Thymus (tissue), 11 donors: ENCODE data around the gene INHBE. TPM values are rescaled to one million over a fixed set of nuclear protein-coding genes. Genes with fewer than 3 reads are reported as not detected.

Experiments
- DNase-seq, 9 donors: peaks; one replicate each; pipeline ENCODE4 v3.0.0-alpha.2; 2013; ENCODE audit warnings: low spot score in 9 of 9, low read depth in 6 of 9, missing footprints in 1 of 9
- H3K27ac ChIP-seq, 2 donors: one replicate each; pipeline ENCODE4 v1.5.1; 2013; ENCODE audit warnings: control low read depth in 1 of 2, low read depth in 1 of 2, low read length in 1 of 2, mild to moderate bottlenecking in 1 of 2, moderate library complexity in 1 of 2
- H3K27me3 ChIP-seq, 2 donors: one replicate each; pipeline ENCODE4 v1.5.1; 2013; ENCODE audit warnings: low read length in 1 of 2; ENCODE audit not compliant: control insufficient read depth in 2 of 2, insufficient read depth in 1 of 2
- H3K36me3 ChIP-seq, 2 donors: one replicate each; pipeline ENCODE4 v1.5.1; 2013; ENCODE audit warnings: low read length in 1 of 2, mild to moderate bottlenecking in 1 of 2, moderate library complexity in 1 of 2; ENCODE audit not compliant: control insufficient read depth in 2 of 2, insufficient read depth in 2 of 2
- H3K4me1 ChIP-seq, 2 donors: one replicate each; pipeline ENCODE4 v1.5.1; 2013; ENCODE audit warnings: low read length in 2 of 2; ENCODE audit not compliant: control insufficient read depth in 2 of 2, insufficient read depth in 2 of 2
- H3K4me3 ChIP-seq, 2 donors: one replicate each; pipeline ENCODE4 v1.5.1; 2013; ENCODE audit warnings: low read length in 2 of 2, control low read depth in 1 of 2, mild to moderate bottlenecking in 1 of 2
- H3K9me3 ChIP-seq, 2 donors: one replicate each; pipeline ENCODE4 v1.5.1; 2013; ENCODE audit warnings: low read length in 1 of 2, mild to moderate bottlenecking in 1 of 2; ENCODE audit not compliant: control insufficient read depth in 2 of 2, insufficient read depth in 1 of 2
- WGBS: extraction: QIAGEN DNeasy Blood & Tissue Kit; methylation state at CpG from one replicate; pipeline ENCODE4 v1.1.7; 2013; 5-methylcytosine and 5-hydroxymethylcytosine counted together
- polyA plus RNA-seq: library from polyadenylated mRNA; stranded (reverse); fragments of 200-250 nt; gene quantifications from one replicate; pipeline ENCODE4 v1.2.3, GENCODE V29; 2013
- total RNA-seq: library from RNA; stranded (reverse); fragments of 120-200 nt; gene quantifications from one replicate; pipeline ENCODE4 v1.2.4, GENCODE V29; 2013
- donor health status: healthy.

INHBE gene
- total and polyA plus RNA-seq, 2 donors, result 0.09 to 0.14 TPM

DNA sequence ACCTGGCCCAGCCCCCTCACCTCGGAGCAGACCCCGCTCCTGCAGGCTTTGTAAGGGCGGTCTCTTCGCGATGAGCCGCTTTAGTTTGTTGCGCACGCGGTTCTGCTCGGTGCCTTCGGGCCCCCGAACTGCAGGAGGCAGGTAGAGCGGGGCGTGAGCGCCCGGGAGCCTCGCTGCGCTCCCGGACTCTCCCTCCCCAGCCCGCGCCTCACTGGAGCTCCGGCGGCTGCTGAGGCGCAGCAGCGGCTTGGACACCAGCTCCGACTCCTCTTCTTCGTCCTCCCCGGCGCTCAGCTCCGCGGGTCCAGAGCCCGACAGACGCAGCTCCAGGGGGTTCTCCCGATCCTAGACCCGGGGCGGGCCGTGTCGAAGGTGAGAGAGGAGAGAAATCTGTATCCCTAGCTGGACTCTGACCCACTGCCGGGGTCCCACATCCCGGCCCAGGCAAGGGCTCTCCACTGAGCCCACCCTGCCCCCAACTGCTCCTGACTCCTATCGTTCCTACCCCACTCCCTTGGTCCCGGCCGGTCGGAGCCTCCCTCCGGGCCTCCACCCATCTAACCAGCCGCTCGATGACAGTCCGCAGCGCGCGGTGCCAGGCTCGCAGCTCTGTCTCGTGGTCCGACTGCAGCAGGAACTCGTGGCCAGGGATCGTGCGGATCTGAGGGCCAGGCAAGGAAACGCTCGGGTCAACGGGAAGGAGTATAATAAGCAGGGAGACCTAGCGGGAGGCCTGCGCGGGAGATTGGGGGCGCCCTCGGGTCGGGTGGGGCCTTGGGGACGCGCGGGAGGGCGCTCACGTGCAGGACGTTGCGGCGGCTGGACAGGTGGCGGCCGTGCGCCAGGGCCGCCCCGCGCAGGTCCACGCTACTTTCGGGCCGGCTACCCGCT, 20.4 kb downstream of the INHBE start:
- H3K36me3 ChIP-seq, result peaks cover 48 to 49% of the 10 kb centered on the region in 2 donors
- 62% methylated on average over 84 of the region's 84 CpGs for WGBS
- no peaks in the 10 kb centered on the region for H3K9me3 ChIP-seq
- H3K4me1 ChIP-seq, result peaks cover 31 to 55% of the 10 kb centered on the region in 2 donors
- peak overlapping the region in 1 of 2 donors; percentile 20 for H3K27ac ChIP-seq
- DNase-seq, result no peak
- H3K27me3 ChIP-seq, result peaks cover 0 to 18% of the 10 kb centered on the region in 2 donors
- peak overlapping the region; percentile 84 to 89 for H3K4me3 ChIP-seq

DNA sequence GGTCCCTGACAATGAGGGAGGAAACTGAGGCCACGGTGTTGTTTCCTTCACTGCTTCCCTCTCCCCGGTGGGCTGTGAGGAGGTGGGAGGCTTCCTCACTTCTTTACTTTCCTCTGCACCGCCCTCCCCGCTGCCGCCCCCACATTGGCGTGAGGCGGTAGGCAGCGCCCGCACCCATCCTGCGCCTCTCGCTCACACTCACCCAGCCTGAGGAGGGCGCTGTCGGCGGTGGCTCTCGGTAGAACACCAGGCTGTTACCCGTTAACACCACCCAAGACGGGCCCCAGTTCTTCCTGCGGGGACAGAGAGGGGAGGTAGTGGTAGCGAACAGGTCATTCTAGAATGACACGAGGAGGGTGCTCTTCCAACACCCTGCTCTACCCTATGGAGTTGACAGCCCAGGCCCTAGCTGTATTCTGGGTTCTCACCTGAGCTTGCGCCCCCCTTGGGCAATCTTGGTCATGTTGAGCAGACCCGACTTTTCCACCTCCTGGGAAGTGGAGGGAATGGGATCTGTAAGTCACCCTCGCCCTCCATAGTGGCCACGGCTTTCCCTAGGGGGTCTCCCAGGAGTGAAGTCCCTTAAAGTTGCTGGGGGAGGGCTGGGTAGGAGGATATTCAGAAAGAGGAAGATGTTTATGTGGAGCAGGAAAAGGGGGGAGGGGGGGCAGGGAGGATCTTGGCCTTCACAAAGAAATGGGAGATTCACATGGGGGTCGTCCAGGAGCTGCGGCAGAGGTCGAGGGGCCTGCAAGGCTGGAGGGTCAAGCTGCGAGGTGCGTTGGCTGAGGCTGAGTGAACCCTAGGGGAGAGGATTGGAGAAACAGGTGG, 21.3 kb downstream of the INHBE start:
- peaks cover 31 to 63% of the 10 kb centered on the region in 2 donors for H3K4me1 ChIP-seq
- peak in 3 of 9 donors; percentile 69 to 77 (median 72) for DNase-seq
- H3K27me3 ChIP-seq, result peaks cover 0 to 18% of the 10 kb centered on the region in 2 donors
- 3% methylated on average over 29 of the region's 29 CpGs for WGBS
- peak overlapping the region; percentile 92 to 95 for H3K27ac ChIP-seq
- peaks cover 40 to 41% of the 10 kb centered on the region in 2 donors for H3K36me3 ChIP-seq
- no peaks in the 10 kb centered on the region for H3K9me3 ChIP-seq
- H3K4me3 ChIP-seq, result peak overlapping the region; percentile 84 to 89

DNA sequence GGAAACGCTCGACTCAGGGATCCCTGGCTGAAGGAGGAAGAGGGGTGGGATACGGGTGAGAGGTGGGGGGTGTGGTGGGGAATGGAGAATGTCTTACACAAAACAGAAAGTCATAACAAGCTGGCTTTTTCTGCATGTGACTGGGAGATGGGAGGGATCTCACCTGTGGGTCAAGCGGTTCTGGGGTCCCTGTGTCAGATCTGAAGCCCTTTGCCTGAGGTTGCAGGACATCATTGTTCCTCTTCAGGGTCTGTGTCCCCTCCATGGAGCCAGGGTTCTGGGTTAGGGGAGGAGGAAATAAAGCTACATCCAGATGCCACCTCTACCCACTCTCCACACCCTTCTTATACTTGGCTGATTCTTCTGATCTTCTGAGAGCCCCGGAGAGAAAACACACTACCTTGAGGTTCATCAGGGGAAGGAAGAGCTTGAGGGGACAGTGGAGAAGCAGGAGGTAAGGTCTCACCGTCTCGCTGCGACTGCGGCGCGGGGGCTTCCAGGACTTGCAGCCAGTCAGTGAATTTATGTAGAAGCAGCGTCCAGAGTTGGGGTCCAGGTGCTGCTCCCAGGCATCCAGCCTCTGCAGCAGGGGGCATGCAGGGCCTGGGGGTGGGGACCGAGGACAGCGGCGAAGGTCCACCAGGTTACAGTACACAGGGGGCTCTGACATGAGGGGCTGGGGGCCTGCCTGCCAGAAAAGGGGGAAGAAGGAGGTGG, 22.0 kb downstream of the INHBE start:
- Histone ChIP-seq H3K4me3 (peak overlapping the region; percentile 84 to 89), H3K36me3 (peaks cover 32 to 33% of the 10 kb centered on the region in 2 donors), H3K27me3 (peaks cover 0 to 18% of the 10 kb centered on the region in 2 donors), H3K9me3 (no peaks in the 10 kb centered on the region), H3K27ac (peak overlapping the region; percentile 92 to 95), H3K4me1 (peaks cover 31 to 68% of the 10 kb centered on the region in 2 donors)
- DNase-seq, result peak in 2 of 9 donors; percentile 39 to 66
- WGBS, result 7% methylated on average over 15 of the region's 15 CpGs

GRCh38 chr12:57477710-57478681, 22.9 kb downstream of the INHBE start:
- DNase-seq, result peak in 3 of 9 donors; percentile 67 to 84 (median 68)
- H3K27ac ChIP-seq, result peak overlapping the region; percentile 92 to 95
- WGBS, result 40% methylated on average over 12 of the region's 12 CpGs
- H3K27me3 ChIP-seq, result peaks cover 0 to 18% of the 10 kb centered on the region in 2 donors
- H3K36me3 ChIP-seq, result peaks cover 25 to 26% of the 10 kb centered on the region in 2 donors
- peaks cover 31 to 68% of the 10 kb centered on the region in 2 donors for H3K4me1 ChIP-seq
- H3K9me3 ChIP-seq, result no peaks in the 10 kb centered on the region
- H3K4me3 ChIP-seq, result peak overlapping the region; percentile 84 to 89

DNA sequence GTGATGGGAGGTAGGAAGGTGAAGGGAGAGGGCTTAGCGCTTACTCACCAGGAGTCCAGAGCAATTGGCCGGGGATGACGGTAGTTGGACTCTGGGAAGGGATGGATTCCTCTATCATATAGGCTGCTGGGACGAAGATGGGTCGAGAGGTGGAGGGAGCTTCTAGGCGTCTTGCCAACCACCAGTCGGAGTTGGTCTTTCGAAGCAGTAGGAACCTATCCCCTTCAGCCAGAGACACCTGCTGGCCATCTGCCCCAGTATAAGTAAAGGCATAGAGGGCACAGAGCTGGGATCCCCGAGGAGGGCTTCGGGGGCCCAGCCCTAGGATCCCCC, 23.9 kb downstream of the INHBE start:
- H3K4me1 ChIP-seq, result peaks cover 31 to 68% of the 10 kb centered on the region in 2 donors
- no peak overlapping the region for H3K4me3 ChIP-seq
- peak overlapping the region; percentile 92 to 95 for H3K27ac ChIP-seq
- H3K36me3 ChIP-seq, result peaks cover 17 to 19% of the 10 kb centered on the region in 2 donors
- DNase-seq, result no peak
- H3K27me3 ChIP-seq, result peaks cover 0 to 18% of the 10 kb centered on the region in 2 donors
- WGBS, result 92% methylated on average over 10 of the region's 10 CpGs
- H3K9me3 ChIP-seq, result no peaks in the 10 kb centered on the region

DNA sequence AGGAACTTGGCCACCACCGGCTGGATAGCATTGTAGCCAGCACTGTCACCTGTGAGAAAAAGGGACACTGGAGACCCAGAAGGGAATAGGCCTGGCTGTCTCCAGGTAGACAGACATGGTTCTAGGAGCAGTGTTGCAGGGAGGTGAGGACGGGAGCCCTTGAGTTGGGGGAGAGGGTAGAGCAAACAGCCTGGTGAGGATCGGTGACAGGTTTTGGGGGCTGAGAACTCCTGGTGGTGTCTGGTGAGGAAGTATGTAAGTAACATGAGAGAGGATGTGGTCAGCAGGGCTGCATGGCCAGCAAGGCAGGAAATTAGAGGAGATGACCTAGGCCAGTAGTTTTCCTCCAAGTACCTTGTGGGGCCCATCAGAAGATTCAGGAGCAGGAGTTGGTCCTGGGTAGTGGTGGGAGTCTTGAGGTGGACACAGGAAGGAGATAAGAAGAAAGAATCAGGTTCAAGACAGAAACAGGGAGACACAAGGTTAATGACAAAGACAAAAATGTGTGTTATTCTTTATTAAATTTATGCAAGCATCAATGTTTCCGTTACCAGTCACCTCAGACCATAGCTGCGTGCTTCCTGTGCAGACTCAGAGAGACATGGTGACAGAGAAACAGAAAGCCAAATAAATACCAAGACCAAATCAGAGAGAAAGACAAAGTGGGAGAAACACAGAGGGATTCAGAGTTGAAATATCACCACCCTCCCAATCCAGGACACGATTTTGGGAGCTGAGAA, 24.4 kb downstream of the INHBE start, which contains the start of gene ARHGAP9:
Gene ARHGAP9 (minus strand): TSS at position 491 of the 740 bp plus-strand sequence. CDS start 460 bp downstream, at position 31.
- Histone ChIP-seq H3K27me3 (peaks cover 0 to 16% of the 10 kb centered on the region in 2 donors), H3K27ac (peak within 1 kb of the TSS; percentile 92 to 95), H3K4me1 (peaks cover 31 to 68% of the 10 kb centered on the region in 2 donors), H3K4me3 (peak within 1 kb of the TSS in 1 of 2 donors; percentile 4), H3K36me3 (peaks cover 12 to 13% of the 10 kb centered on the region in 2 donors), H3K9me3 (no peaks in the 10 kb centered on the region)
- peak in 2 of 9 donors; percentile 55 to 79 for DNase-seq
- 37% methylated on average over 6 of the region's 6 CpGs for WGBS

DNA sequence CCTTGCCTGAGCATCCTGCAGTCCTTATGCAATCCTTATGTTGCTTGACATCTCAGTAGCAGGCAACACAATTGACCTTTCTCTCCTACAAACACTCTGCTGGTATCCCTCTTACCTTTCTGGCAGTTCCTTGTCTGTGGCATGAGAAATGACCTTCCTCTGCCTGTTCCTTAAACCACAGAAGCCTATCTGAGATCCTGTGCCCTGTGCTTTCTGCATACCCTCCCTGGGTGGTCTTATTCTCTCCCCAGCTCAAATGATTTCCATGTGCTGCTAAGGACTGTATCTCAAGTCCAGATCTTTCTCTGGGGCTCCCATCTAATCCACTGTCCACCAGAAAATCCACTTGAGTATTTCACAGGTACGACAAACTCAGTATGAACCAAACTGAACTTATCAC, 26.6 kb downstream of the INHBE start:
- Histone ChIP-seq H3K4me3 (no peak overlapping the region), H3K4me1 (peaks cover 21 to 48% of the 10 kb centered on the region in 2 donors), H3K36me3 (no peaks in the 10 kb centered on the region), H3K27ac (peak overlapping the region; percentile 1 to 15), H3K9me3 (no peaks in the 10 kb centered on the region), H3K27me3 (peaks cover 0 to 2% of the 10 kb centered on the region in 2 donors)
- DNase-seq, result no peak
- WGBS, result 91% methylated on average over 1 of the region's 1 CpG
